Natural killer cell treated with Interleukin-12 subunit alpha and Interleukin-12 subunit beta and Interleukin-15 and Interleukin-18, amount 100 ng/mL, for 72 hours (primary cell): ENCODE data around the gene BBX. TPM values are rescaled to one million over a fixed set of nuclear protein-coding genes. Genes with fewer than 3 reads are reported as not detected.
A peak's percentile ranks its signal among the peaks of the same experiment; 100 is the strongest.

Source experiments
- ATAC-seq, 2 donors: fragments of 150-1000 bp; cut with Tn5 transposase in 1 of 2; sonication (Bioruptor Pico), chemical (Tn5 transposase) in 1 of 2; 2 replicates each; pipeline ENCODE4 v1.10.0; 2021
- DNase-seq: peaks from one replicate; pipeline ENCODE4 v3.0.0; 2022; ENCODE audit warnings: low spot score
- H3K27ac Mint-ChIP-seq, 2 donors: 1 replicate in 1 of 2; 2 replicates in 1 of 2; pipeline ENCODE4 v1.8.0; 2022; ENCODE audit warnings: mixed read lengths in 2 of 2, mild to moderate bottlenecking in 1 of 2, moderate library complexity in 1 of 2
- H3K27me3 Mint-ChIP-seq, 2 donors: 1 replicate in 1 of 2; 2 replicates in 1 of 2; pipeline ENCODE4 v1.8.0; 2022; ENCODE audit warnings: mixed read lengths in 2 of 2
- H3K36me3 Mint-ChIP-seq: one replicate; pipeline ENCODE4 v1.8.0; 2022; ENCODE audit warnings: mixed read lengths
- H3K4me1 Mint-ChIP-seq, 2 donors: 1 replicate in 1 of 2; 2 replicates in 1 of 2; pipeline ENCODE4 v1.8.0; 2022; ENCODE audit warnings: low read depth in 2 of 2, mixed read lengths in 2 of 2, mild to moderate bottlenecking in 1 of 2
- H3K4me3 Mint-ChIP-seq: one replicate; pipeline ENCODE4 v1.8.0; 2022; ENCODE audit warnings: mixed read lengths
- H3K9me3 Mint-ChIP-seq: 2 replicates; pipeline ENCODE4 v1.8.0; 2022; ENCODE audit warnings: mixed read lengths
- total RNA-seq, 2 donors: library from RNA; stranded (reverse); gene quantifications; one replicate each; pipeline ENCODE4 v1.2.3, GENCODE V29; 2022

The BBX gene
- total RNA-seq, 2 donors from 2014 or later = 49.4 to 59.1 TPM

- Mint-ChIP-seq H3K36me3 (no peaks in the 10 kb centered on the region), H3K27ac (peak overlapping the region; percentile 10 to 22), H3K27me3 (no peaks in the 10 kb centered on the region), H3K9me3 (no peaks in the 10 kb centered on the region), H3K4me3 (no peak overlapping the region), H3K4me1 (peaks cover 28 to 38% of the 10 kb centered on the region in 2 donors)
- DNase-seq (no peak), ATAC-seq (peak in 1 of 2 donors; percentile 71)
Measured at GRCh38 chr3:107630779-107631178, 108.0 kb downstream of the BBX start.

- H3K27me3 Mint-ChIP-seq = no peaks in the 10 kb centered on the region
- H3K9me3 Mint-ChIP-seq = no peaks in the 10 kb centered on the region
- H3K4me1 Mint-ChIP-seq = peaks cover 23 to 31% of the 10 kb centered on the region in 2 donors
Measured at GRCh38 chr3:107632576-107632975, 109.8 kb downstream of the BBX start.

GRCh38 chr3:107633327-107634098 is 110.8 kb downstream of the BBX start:
- H3K27ac Mint-ChIP-seq = no peak overlapping the region
- peaks cover 25 to 31% of the 10 kb centered on the region in 2 donors for H3K4me1 Mint-ChIP-seq
- no peaks in the 10 kb centered on the region for H3K27me3 Mint-ChIP-seq
- no peaks in the 10 kb centered on the region for H3K9me3 Mint-ChIP-seq
- H3K4me3 Mint-ChIP-seq = no peak overlapping the region
- DNase-seq (no peak), ATAC-seq (no peak)
- no peaks in the 10 kb centered on the region for H3K36me3 Mint-ChIP-seq

More at GRCh38 chr3:107632576-107632975, 109.8 kb downstream of the BBX start:
- H3K27ac Mint-ChIP-seq = no peak overlapping the region
- no peaks in the 10 kb centered on the region for H3K36me3 Mint-ChIP-seq
- ATAC-seq (no peak), DNase-seq (no peak)
- no peak overlapping the region for H3K4me3 Mint-ChIP-seq

GRCh38 chr3:107634099-107634489 is 111.3 kb downstream of the BBX start:
- Mint-ChIP-seq H3K4me3 (no peak overlapping the region), H3K27me3 (no peaks in the 10 kb centered on the region), H3K9me3 (no peaks in the 10 kb centered on the region), H3K4me1 (peaks cover 25 to 28% of the 10 kb centered on the region in 2 donors), H3K27ac (no peak overlapping the region), H3K36me3 (no peaks in the 10 kb centered on the region)
- no peak for DNase-seq
- ATAC-seq = no peak

- Mint-ChIP-seq H3K27ac (no peak overlapping the region), H3K4me3 (no peak overlapping the region), H3K9me3 (no peaks in the 10 kb centered on the region), H3K4me1 (peaks cover 10 to 13% of the 10 kb centered on the region in 2 donors), H3K36me3 (no peaks in the 10 kb centered on the region), H3K27me3 (no peaks in the 10 kb centered on the region)
- ATAC-seq (no peak), DNase-seq (no peak)
Measured at GRCh38 chr3:107637416-107638183, 114.8 kb downstream of the BBX start.

- Mint-ChIP-seq H3K4me3 (no peak overlapping the region), H3K9me3 (no peaks in the 10 kb centered on the region), H3K27ac (no peak overlapping the region), H3K27me3 (no peaks in the 10 kb centered on the region), H3K36me3 (no peaks in the 10 kb centered on the region), H3K4me1 (peaks cover 4 to 6% of the 10 kb centered on the region in 2 donors)
- ATAC-seq (no peak), DNase-seq (no peak)
Measured at GRCh38 chr3:107641572-107642307, 119.0 kb downstream of the BBX start.

GRCh38 chr3:107643038-107643883 is 120.5 kb downstream of the BBX start:
- H3K4me3 Mint-ChIP-seq = no peak overlapping the region
- no peak overlapping the region for H3K27ac Mint-ChIP-seq
- peaks cover 4% of the 10 kb centered on the region in 2 donors for H3K4me1 Mint-ChIP-seq
- no peak for DNase-seq
- no peaks in the 10 kb centered on the region for H3K27me3 Mint-ChIP-seq
- no peaks in the 10 kb centered on the region for H3K36me3 Mint-ChIP-seq
- no peak for ATAC-seq
- H3K9me3 Mint-ChIP-seq = no peaks in the 10 kb centered on the region

- no peak for DNase-seq
- Mint-ChIP-seq H3K9me3 (no peaks in the 10 kb centered on the region), H3K27ac (no peak overlapping the region), H3K4me3 (no peak overlapping the region), H3K4me1 (peaks cover 4 to 6% of the 10 kb centered on the region in 2 donors), H3K36me3 (no peaks in the 10 kb centered on the region), H3K27me3 (no peaks in the 10 kb centered on the region)
- ATAC-seq = no peak
Measured at GRCh38 chr3:107644631-107645030, 121.9 kb downstream of the BBX start.

GRCh38 chr3:107650788-107651187 is 128.0 kb downstream of the BBX start:
- no peak for ATAC-seq
- Mint-ChIP-seq H3K27ac (no peak overlapping the region), H3K4me1 (peaks cover 6 to 8% of the 10 kb centered on the region in 2 donors)

GRCh38 chr3:107651782-107652181 is 129.0 kb downstream of the BBX start:
- H3K4me1 Mint-ChIP-seq = peaks cover 6 to 8% of the 10 kb centered on the region in 2 donors
- peak in 1 of 2 donors; percentile 51 for ATAC-seq
- no peaks in the 10 kb centered on the region for H3K27me3 Mint-ChIP-seq

More at GRCh38 chr3:107650788-107651187, 128.0 kb downstream of the BBX start:
- H3K4me3 Mint-ChIP-seq = no peak overlapping the region
- H3K36me3 Mint-ChIP-seq = no peaks in the 10 kb centered on the region
- DNase-seq = no peak
- no peaks in the 10 kb centered on the region for H3K27me3 Mint-ChIP-seq
- no peaks in the 10 kb centered on the region for H3K9me3 Mint-ChIP-seq

GRCh38 chr3:107654218-107654617 is 131.5 kb downstream of the BBX start:
- DNase-seq (no peak), ATAC-seq (no peak)
- Mint-ChIP-seq H3K4me3 (no peak overlapping the region), H3K4me1 (peaks cover 6% of the 10 kb centered on the region in 2 donors), H3K9me3 (no peaks in the 10 kb centered on the region), H3K27ac (no peak overlapping the region), H3K27me3 (no peaks in the 10 kb centered on the region), H3K36me3 (no peaks in the 10 kb centered on the region)

More at GRCh38 chr3:107651782-107652181, 129.0 kb downstream of the BBX start:
- DNase-seq = no peak
- Mint-ChIP-seq H3K9me3 (no peaks in the 10 kb centered on the region), H3K27ac (peak overlapping the region; percentile 7 to 71), H3K36me3 (no peaks in the 10 kb centered on the region), H3K4me3 (no peak overlapping the region)

GRCh38 chr3:107657971-107658370 is 135.2 kb downstream of the BBX start:
- Mint-ChIP-seq H3K4me3 (no peak overlapping the region), H3K4me1 (peaks cover 11 to 13% of the 10 kb centered on the region in 2 donors)

More at GRCh38 chr3:107657971-107658370, 135.2 kb downstream of the BBX start:
- Mint-ChIP-seq H3K9me3 (no peaks in the 10 kb centered on the region), H3K27me3 (no peaks in the 10 kb centered on the region), H3K27ac (no peak overlapping the region), H3K36me3 (no peaks in the 10 kb centered on the region)
- DNase-seq (no peak), ATAC-seq (no peak)
